HepG2 (cell line): Measurements from ENCODE around the gene TSHZ2. TPM values are rescaled to one million over a fixed set of nuclear protein-coding genes. Genes with fewer than 3 reads are reported as not detected.

Experiments
- ATAC-seq: fragments of 200-7000 bp; cut with Tn5 transposase; 3 replicates; pipeline ENCODE4 v1.9.1; 2020; ENCODE audit warnings: mild to moderate bottlenecking, moderate library complexity
- BruUV-seq: library from RNA; stranded (reverse); fragments of 400-500 nt; replicated peaks from 2 replicates; lab custom pipeline; 2021; lab: Mats Ljungman, UMichigan
- CTCF ChIA-PET: fragments of 300-600 bp; formaldehyde crosslinking; extraction: SDS; loops from one replicate; lab custom pipeline; 2021; ENCODE audit warnings: low total read pairs, inconsistent platforms, low intra/inter-chr PET ratio; lab: Yijun Ruan, JAX
- POLR2A ChIA-PET: fragments of 350-600 bp; sonication (Branson Sonifier 250); formaldehyde crosslinking; loops from one replicate; lab custom pipeline; 2020; ENCODE audit warnings: antibody characterized with exemption, inconsistent platforms; lab: Yijun Ruan, JAX
- DNase-seq: peaks from one replicate; pipeline ENCODE4 v3.0.0-alpha.2; 2015; ENCODE audit warnings: low spot score
- FAIRE-seq: peaks from 3 replicates; lab custom pipeline; 2011; peaks lifted over from hg19 to GRCh38; lab: Jason Lieb, UNC
- H2AFZ ChIP-seq: one replicate; pipeline ENCODE4 v1.6.1; 2011; ENCODE audit warnings: low read length, inconsistent platforms
- H3K27ac ChIP-seq: fragments of 300-600 bp; 3 replicates; pipeline ENCODE4 v1.8.0; 2011; ENCODE audit warnings: mixed run types, mild to moderate bottlenecking, mixed read lengths, low read length, inconsistent platforms; ENCODE audit not compliant: insufficient read depth; ENCODE audit errors: extremely low read length
- H3K27me3 ChIP-seq, 2 experiments: fragments of 200-600 bp in 1 of 2; 2 replicates in 1 of 2; 3 replicates in 1 of 2; pipeline versions ENCODE4 v1.6.0 to v1.8.0; 2011; ENCODE audit warnings: low read length in 2 of 2, mild to moderate bottlenecking in 2 of 2, moderate library complexity in 2 of 2, inconsistent platforms in 1 of 2; ENCODE audit not compliant: insufficient read depth in 2 of 2, control insufficient read depth in 1 of 2
- H3K36me3 ChIP-seq, 2 experiments: fragments of 200-600 bp in 1 of 2; replicated peaks in 1 of 2; 2 replicates in 1 of 2; 3 replicates in 1 of 2; pipeline versions ENCODE4 v1.5.1 to v1.8.0; 2011; ENCODE audit warnings: low read length in 2 of 2, inconsistent platforms in 1 of 2; ENCODE audit not compliant: insufficient read depth in 2 of 2, control insufficient read depth in 1 of 2
- H3K4me1 ChIP-seq: 2 replicates; pipeline ENCODE4 v1.5.1; 2012; ENCODE audit warnings: low read length, inconsistent platforms; ENCODE audit not compliant: insufficient read depth
- H3K4me2 ChIP-seq: 2 replicates; pipeline ENCODE4 v1.6.0; 2011; ENCODE audit warnings: low read depth, low read length, inconsistent platforms
- H3K4me3 ChIP-seq, 3 experiments: fragments of 200-600 bp in 1 of 3; sonication (generic), shearing (Covaris generic) in 1 of 3; replicated peaks in 1 of 3; 2 replicates each; pipeline ENCODE4 v1.5.1; 2011 to 2016; ENCODE audit warnings: low read length in 3 of 3, inconsistent platforms in 2 of 3, low read depth in 2 of 3, mild to moderate bottlenecking in 2 of 3, control low read depth in 1 of 3, mixed read lengths in 1 of 3; ENCODE audit not compliant: insufficient read depth in 1 of 3
- H3K79me2 ChIP-seq: one replicate; pipeline ENCODE4 v1.6.1; 2011; ENCODE audit warnings: low read length, inconsistent platforms; ENCODE audit not compliant: insufficient read depth
- H3K9ac ChIP-seq: 2 replicates; pipeline ENCODE4 v1.6.0; 2011; ENCODE audit warnings: mild to moderate bottlenecking, low read depth, low read length, inconsistent platforms; ENCODE audit not compliant: insufficient read depth
- H3K9me3 ChIP-seq: 2 replicates; pipeline ENCODE4 v1.5.1; 2012; ENCODE audit warnings: mild to moderate bottlenecking, low read length
- H4K20me1 ChIP-seq: 2 replicates; pipeline ENCODE4 v1.6.0; 2011; ENCODE audit warnings: inconsistent platforms, mild to moderate bottlenecking, low read length, moderate library complexity; ENCODE audit not compliant: insufficient read depth
- ATF7 ChIP-seq, 2 experiments: fragments of 450-650 bp in 1 of 2; sonication (generic) in 1 of 2; formaldehyde crosslinking in 1 of 2; IDR thresholded peaks; 2 replicates each; pipeline versions ENCODE4 v1.4.0 to v1.6.1; 2016 to 2020; ENCODE audit warnings: antibody characterized with exemption in 1 of 2, mild to moderate bottlenecking in 1 of 2, missing genetic modification reagents in 1 of 2
- CREB1 ChIP-seq, 2 experiments: fragments of 450-650 bp in 1 of 2; IDR thresholded peaks; 2 replicates each; pipeline ENCODE4 v1.6.1; 2016 to 2017; ENCODE audit warnings: control low read depth in 1 of 2, mild to moderate bottlenecking in 1 of 2, missing compliant biosample characterization in 1 of 2, missing genetic modification characterization in 1 of 2
- KDM2A ChIP-seq: sonication (generic); formaldehyde crosslinking; IDR thresholded peaks from 2 replicates; pipeline ENCODE4 v1.4.0; 2020; ENCODE audit warnings: low read depth, missing genetic modification reagents, borderline replicate concordance
- KDM4B ChIP-seq: sonication (generic); formaldehyde crosslinking; IDR thresholded peaks from 2 replicates; pipeline ENCODE4 v1.4.0; 2020; ENCODE audit warnings: missing genetic modification reagents
- KDM5A ChIP-seq: fragments of 200-600 bp; sonication (generic); IDR thresholded peaks from 2 replicates; pipeline ENCODE4 v1.7.0; 2018; ENCODE audit warnings: antibody characterized with exemption, mild to moderate bottlenecking, low read length, borderline replicate concordance
- KMT2B ChIP-seq: IDR thresholded peaks from 2 replicates; pipeline ENCODE4 v1.6.1; 2016; ENCODE audit warnings: missing genetic modification reagents, missing compliant biosample characterization
- MAFF ChIP-seq: IDR thresholded peaks from 2 replicates; pipeline ENCODE4 v1.6.1; 2011; ENCODE audit warnings: low read depth, low read length, improper control_type of control experiment
- MAFK ChIP-seq, 2 experiments: IDR thresholded peaks in 1 of 2; conservative IDR thresholded peaks in 1 of 2; 2 replicates each; pipeline ENCODE4 v1.6.1; 2011; ENCODE audit warnings: improper control_type of control experiment in 2 of 2, low read length in 2 of 2
- RAD51 ChIP-seq: fragments of 450-650 bp; IDR thresholded peaks from 2 replicates; pipeline ENCODE4 v1.6.1; 2016; ENCODE audit warnings: borderline replicate concordance
- SAFB2 ChIP-seq: sonication (generic); formaldehyde crosslinking; IDR thresholded peaks from 2 replicates; pipeline ENCODE4 v1.5.1; 2020; ENCODE audit warnings: missing genetic modification reagents, low read depth, mild to moderate bottlenecking, borderline replicate concordance
- XRCC5 ChIP-seq: fragments of 200-400 bp; formaldehyde crosslinking; optimal IDR thresholded peaks from 2 replicates; pipeline ENCODE3; 2017; ENCODE audit warnings: mild to moderate bottlenecking, low read length
- ZNF570 ChIP-seq: sonication (generic); formaldehyde crosslinking; IDR thresholded peaks from 2 replicates; pipeline ENCODE4 v1.4.0; 2020; ENCODE audit warnings: mild to moderate bottlenecking, missing genetic modification reagents, borderline replicate concordance
- WGBS: methylation state at CpG from one replicate; pipeline ENCODE4 v1.1.6; 2017; ENCODE audit warnings: low lambda C conversion rate; 5-methylcytosine and 5-hydroxymethylcytosine counted together
- in situ Hi-C: cut with HindIII; loops from 2 replicates; pipeline ENCODE4 v1.10.0; 2017; ENCODE audit warnings: low pct_unique_long_range_greater_than_20kb; ENCODE audit not compliant: extremely low pct_ligation_motif_present
- intact Hi-C: fragments of 100-400 bp; cut with micrococcal nuclease; formaldehyde crosslinking; loops from one replicate; pipeline ENCODE4 v1.10.0; 2022; ENCODE audit not compliant: unreplicated experiment
- polyA plus RNA-seq, 8 experiments: library from polyadenylated mRNA; depleted of rRNA in 3 of 8; stranded (reverse) in 7 of 8; unstranded in 1 of 8; fragments of >200 nt; fragmentation: Illumina TruSeq in 4 of 8; extraction: Trizol in 4 of 8; gene quantifications; 2 replicates each; pipeline versions ENCODE4 v1.2.1 to v1.2.3, GENCODE V29; 2011 to 2016; ENCODE audit warnings: low read depth in 4 of 8, missing spikeins in 1 of 8, mixed read lengths in 1 of 8; ENCODE audit not compliant: insufficient read depth in 1 of 8
- total RNA-seq, 5 experiments: library from RNA; depleted of rRNA; stranded (reverse); fragments of >200 nt; fragmentation: Illumina TruSeq; extraction: Trizol; gene quantifications; 2 replicates each; pipeline ENCODE4 v1.2.3, GENCODE V29; 2016; ENCODE audit warnings: low read depth in 1 of 5

Gene TSHZ2
- total and polyA plus RNA-seq, 2 of the 13 experiments (the other 11 are each of a cell fraction or from before 2014, with no cell fraction given) = 0.01 TPM; not detected in 1

DNA sequence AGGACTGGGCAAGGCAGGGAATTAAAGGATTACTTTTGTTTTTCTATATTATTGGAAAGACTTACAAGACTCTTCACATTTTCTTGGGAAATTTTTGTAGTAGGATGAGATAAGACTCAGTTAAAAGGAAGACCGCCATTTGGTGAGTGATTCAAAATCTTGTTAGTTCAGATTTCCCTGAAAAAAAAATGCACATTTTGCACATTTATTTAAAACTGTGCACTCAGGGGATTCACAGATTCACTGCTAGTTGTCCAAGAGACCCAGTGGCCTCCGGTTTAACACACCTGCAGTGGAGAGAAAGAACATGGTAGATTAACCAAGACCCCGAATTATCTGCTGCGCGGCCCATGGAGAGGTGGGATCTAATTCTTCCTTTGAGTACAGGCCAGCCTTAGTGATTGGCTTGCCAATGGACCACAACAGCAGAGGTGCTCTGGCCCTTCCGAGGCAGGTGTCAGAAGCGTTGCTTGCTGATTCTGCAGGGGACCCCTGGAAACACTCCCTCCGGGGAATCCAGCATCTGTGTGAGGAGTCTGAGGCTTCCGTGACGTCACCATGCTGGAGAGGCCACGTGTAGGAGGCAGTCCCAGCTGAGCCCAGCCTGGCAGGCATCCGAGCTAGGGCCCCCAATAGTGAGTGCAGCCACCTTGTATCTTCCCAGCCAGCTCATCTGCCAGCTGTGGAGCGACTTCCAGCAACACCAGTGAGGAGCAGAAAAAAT is 552.6 kb downstream of the TSHZ2 start:
- TF ChIP-seq SAFB2 (CRISPR knock-in tag) (no peak), MAFF (0 out of 2 replicates have a peak, but pooled peaks have one; percentile 35), CREB1 (IDR thresholded peaks at IDR 0.05) (peak; percentile 98), CREB1 (CRISPR knock-in tag; IDR thresholded peaks at IDR 0.05) (no peak), ZNF570 (CRISPR knock-in tag) (no peak), KDM4B (CRISPR knock-in tag) (no peak), KDM5A (no peak), XRCC5 (no peak), MAFK (conservative IDR thresholded peaks at IDR 0.05 in 1 of 2, IDR thresholded peaks at IDR 0.05 in 1 of 2; ENCODE audit: low read length in 2 of 2) (peak; percentile 51; a peak in 2 of 4 replicates), KMT2B (CRISPR knock-in tag) (no peak), ATF7 (IDR thresholded peaks at IDR 0.05) (peak; percentile 86), ATF7 (CRISPR knock-in tag; IDR thresholded peaks at IDR 0.05) (no peak), RAD51 (no peak), KDM2A (no peak)
- Histone ChIP-seq H4K20me1 (no peaks in the 10 kb centered on the region), H3K9ac (no peak overlapping the region), H3K27me3 (peaks cover 0 to 18% of the 10 kb centered on the region in 2 experiments; a peak in 3 of 5 replicates), H3K27ac (no peak overlapping the region), H3K79me2 (no peaks in the 10 kb centered on the region), H2AFZ (no peak overlapping the region), H3K9me3 (no peaks in the 10 kb centered on the region), H3K4me2 (no peak overlapping the region), H3K4me3 (no peak overlapping the region), H3K36me3 (no peaks in the 10 kb centered on the region), H3K4me1 (no peaks in the 10 kb centered on the region)
- FAIRE-seq (no peak), ATAC-seq (no peak), DNase-seq (no peak)
- intact Hi-C loops = no loop called here
- ChIA-PET CTCF (no interaction called here), POLR2A (no interaction called here)
- in situ Hi-C loops = loop anchor here (25.0 kb wide), 2 partner anchors 312 to 787 kb away; no protein-coding TSS in a partner anchor
- 42% methylated on average over 12 of the region's 13 CpGs for WGBS
- BruUV-seq = no TSS peak
